ENCODE measurements around the gene SNX18. TPM values are rescaled to one million over a fixed set of nuclear protein-coding genes. Genes with fewer than 3 reads are reported as not detected.

SNX18 gene, protein sequence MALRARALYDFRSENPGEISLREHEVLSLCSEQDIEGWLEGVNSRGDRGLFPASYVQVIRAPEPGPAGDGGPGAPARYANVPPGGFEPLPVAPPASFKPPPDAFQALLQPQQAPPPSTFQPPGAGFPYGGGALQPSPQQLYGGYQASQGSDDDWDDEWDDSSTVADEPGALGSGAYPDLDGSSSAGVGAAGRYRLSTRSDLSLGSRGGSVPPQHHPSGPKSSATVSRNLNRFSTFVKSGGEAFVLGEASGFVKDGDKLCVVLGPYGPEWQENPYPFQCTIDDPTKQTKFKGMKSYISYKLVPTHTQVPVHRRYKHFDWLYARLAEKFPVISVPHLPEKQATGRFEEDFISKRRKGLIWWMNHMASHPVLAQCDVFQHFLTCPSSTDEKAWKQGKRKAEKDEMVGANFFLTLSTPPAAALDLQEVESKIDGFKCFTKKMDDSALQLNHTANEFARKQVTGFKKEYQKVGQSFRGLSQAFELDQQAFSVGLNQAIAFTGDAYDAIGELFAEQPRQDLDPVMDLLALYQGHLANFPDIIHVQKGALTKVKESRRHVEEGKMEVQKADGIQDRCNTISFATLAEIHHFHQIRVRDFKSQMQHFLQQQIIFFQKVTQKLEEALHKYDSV
- total RNA-seq, result 10 to 100 TPM; 17.9 to 43.2 (median 24.4) TPM

DNA sequence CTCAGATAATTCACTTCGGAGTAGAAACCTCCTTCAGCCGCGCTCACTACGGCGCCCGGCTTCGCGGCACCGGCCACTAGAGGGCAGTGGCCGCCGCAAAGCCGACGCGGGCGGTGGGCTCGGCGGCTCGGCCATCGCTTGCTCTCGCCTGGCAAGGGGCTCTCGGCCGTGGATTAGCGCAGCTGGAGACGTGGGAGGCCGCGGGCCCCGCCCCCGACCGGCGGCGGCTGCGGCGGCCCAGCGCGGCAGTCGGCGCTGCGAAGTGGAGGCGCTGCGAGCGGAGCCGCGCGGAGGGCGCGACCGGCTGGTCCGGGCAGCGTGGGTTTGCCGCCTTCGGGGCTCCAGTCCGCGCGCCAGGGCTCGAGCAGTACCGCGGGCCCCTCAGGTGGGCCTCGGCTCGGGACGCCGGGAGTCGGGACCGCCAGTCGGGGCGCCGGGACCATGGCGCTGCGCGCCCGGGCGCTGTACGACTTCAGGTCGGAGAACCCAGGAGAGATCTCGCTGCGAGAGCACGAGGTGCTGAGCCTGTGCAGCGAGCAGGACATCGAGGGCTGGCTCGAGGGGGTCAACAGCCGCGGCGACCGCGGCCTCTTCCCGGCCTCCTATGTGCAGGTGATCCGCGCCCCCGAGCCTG lies at the start of gene SNX18:
Gene SNX18 (plus strand): TSS at position 248 of the 634 bp plus-strand sequence. CDS start 194 bp downstream, at position 442.
- 0% methylated on average over 21 of the region's 88 CpGs for WGBS
- H3K4me1 ChIP-seq, result peaks cover 53% of the 10 kb centered on the region
- H3K27me3 ChIP-seq, result no peaks in the 10 kb centered on the region
- peak within 1 kb of the TSS; percentile 88 for H3K27ac ChIP-seq
- no peaks in the 10 kb centered on the region for H3K36me3 ChIP-seq
- peak within 1 kb of the TSS; percentile 82 for H3K4me3 ChIP-seq
- TF ChIP-seq, protein P1, sequence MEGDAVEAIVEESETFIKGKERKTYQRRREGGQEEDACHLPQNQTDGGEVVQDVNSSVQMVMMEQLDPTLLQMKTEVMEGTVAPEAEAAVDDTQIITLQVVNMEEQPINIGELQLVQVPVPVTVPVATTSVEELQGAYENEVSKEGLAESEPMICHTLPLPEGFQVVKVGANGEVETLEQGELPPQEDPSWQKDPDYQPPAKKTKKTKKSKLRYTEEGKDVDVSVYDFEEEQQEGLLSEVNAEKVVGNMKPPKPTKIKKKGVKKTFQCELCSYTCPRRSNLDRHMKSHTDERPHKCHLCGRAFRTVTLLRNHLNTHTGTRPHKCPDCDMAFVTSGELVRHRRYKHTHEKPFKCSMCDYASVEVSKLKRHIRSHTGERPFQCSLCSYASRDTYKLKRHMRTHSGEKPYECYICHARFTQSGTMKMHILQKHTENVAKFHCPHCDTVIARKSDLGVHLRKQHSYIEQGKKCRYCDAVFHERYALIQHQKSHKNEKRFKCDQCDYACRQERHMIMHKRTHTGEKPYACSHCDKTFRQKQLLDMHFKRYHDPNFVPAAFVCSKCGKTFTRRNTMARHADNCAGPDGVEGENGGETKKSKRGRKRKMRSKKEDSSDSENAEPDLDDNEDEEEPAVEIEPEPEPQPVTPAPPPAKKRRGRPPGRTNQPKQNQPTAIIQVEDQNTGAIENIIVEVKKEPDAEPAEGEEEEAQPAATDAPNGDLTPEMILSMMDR (IDR thresholded peaks at IDR 0.05), result peak; percentile 97 to 99
- TF ChIP-seq POLR2AphosphoS5 (IDR thresholded peaks at IDR 0.05), result peak in 1 of 3 donors; percentile 82
- peak in 1 of 2 donors; percentile 55 for TF ChIP-seq POLR2A (IDR thresholded peaks at IDR 0.05)
- TF ChIP-seq EP300 (IDR thresholded peaks at IDR 0.05), result no peak
- DNase-seq (ENCODE audit: low spot score in 2 of 2), result peak; percentile 91 to 92
- H3K9me3 ChIP-seq, result no peaks in the 10 kb centered on the region

DNA sequence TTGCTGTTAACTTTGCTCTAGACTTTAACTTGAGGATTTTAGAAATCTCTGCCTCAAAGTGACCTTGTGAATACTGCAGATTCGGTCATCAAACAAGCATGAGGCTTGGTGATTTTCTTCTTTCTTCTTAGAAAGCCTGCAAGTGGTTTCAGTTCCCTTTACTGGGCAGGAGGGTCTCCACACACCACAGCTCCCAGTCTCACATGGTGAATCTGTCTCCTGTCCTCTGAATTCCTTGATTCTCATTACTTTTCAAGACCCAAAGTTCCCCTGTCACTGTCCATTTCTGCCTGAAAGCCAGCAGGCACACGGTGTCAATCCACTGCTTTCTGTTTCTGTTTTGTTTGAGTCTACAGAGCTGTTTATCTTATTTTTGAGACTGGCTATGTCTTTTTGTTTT lies 47.9 kb upstream of the SNX18 start:
- Histone ChIP-seq H3K36me3 (no peaks in the 10 kb centered on the region), H3K27me3 (no peaks in the 10 kb centered on the region), H3K4me3 (peak overlapping the region; percentile 16), H3K4me1 (peaks cover 4% of the 10 kb centered on the region), H3K27ac (peak overlapping the region; percentile 44), H3K9me3 (no peaks in the 10 kb centered on the region)
- TF ChIP-seq POLR2A (IDR thresholded peaks at IDR 0.05) (no peak), POLR2AphosphoS5 (IDR thresholded peaks at IDR 0.05) (no peak), EP300 (IDR thresholded peaks at IDR 0.05) (no peak)
- TF ChIP-seq, protein P1 (IDR thresholded peaks at IDR 0.05), result no peak
- DNase-seq (ENCODE audit: low spot score in 2 of 2), result no peak
- 52% methylated on average over 2 of the region's 2 CpGs for WGBS

DNA sequence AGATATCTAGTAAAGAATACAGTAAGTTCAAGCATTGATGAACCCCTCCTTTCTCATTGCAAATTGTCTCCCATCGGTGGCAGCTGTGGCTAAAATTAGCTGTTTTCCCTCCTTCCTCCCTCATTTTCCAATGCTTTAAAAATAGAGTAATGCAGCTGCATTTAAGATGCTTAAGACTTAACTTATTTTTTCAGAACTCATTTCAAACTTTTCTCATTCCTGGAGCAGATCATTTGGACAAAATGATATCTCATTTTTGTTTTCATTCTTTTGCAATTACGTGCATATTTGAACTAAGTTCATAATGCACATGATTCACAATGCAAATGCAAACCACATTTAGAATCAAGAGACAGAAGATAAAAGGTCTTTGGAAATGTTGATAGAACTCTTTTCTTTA lies 47.4 kb upstream of the SNX18 start:
- TF ChIP-seq EP300 (IDR thresholded peaks at IDR 0.05) (no peak), POLR2AphosphoS5 (IDR thresholded peaks at IDR 0.05) (no peak), POLR2A (IDR thresholded peaks at IDR 0.05) (no peak)
- TF ChIP-seq, protein P1 (IDR thresholded peaks at IDR 0.05), result no peak
- H3K27me3 ChIP-seq, result no peaks in the 10 kb centered on the region
- WGBS, result 46% methylated on average over 2 of the region's 2 CpGs

DNA sequence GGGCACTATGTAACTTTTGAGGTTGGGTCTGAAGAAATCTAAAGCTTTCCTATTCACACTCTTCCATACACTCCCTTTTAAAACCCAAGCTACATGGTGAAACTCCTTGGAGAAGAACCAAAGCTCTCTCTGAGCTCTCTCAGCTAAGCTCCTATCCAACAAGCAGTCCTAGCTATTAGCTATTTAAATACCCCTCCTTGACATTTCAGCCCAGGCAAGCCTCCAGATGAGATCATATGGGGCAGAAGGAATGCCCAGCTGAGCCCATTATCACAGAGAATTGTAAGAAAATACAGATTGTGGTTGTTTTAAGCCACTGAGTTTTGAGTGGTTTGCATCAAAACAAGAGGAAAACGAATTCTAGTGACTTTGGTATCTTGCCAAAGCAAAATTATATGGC lies 46.9 kb upstream of the SNX18 start:
- TF ChIP-seq POLR2A (IDR thresholded peaks at IDR 0.05) (no peak), POLR2AphosphoS5 (IDR thresholded peaks at IDR 0.05) (no peak), EP300 (IDR thresholded peaks at IDR 0.05) (no peak)
- Histone ChIP-seq H3K4me1 (peaks cover 4% of the 10 kb centered on the region), H3K36me3 (no peaks in the 10 kb centered on the region), H3K27ac (no peak overlapping the region), H3K9me3 (no peaks in the 10 kb centered on the region), H3K27me3 (no peaks in the 10 kb centered on the region), H3K4me3 (no peak overlapping the region)
- WGBS, result 38% methylated on average over 1 of the region's 1 CpG
- no peak for DNase-seq (ENCODE audit: low spot score in 2 of 2)

More for the DNA sequence above, 47.4 kb upstream of the SNX18 start:
- H3K4me3 ChIP-seq, result peak overlapping the region; percentile 16
- H3K4me1 ChIP-seq, result peaks cover 4% of the 10 kb centered on the region
- DNase-seq (ENCODE audit: low spot score in 2 of 2), result no peak
- no peak overlapping the region for H3K27ac ChIP-seq
- no peaks in the 10 kb centered on the region for H3K36me3 ChIP-seq
- H3K9me3 ChIP-seq, result no peaks in the 10 kb centered on the region

DNA sequence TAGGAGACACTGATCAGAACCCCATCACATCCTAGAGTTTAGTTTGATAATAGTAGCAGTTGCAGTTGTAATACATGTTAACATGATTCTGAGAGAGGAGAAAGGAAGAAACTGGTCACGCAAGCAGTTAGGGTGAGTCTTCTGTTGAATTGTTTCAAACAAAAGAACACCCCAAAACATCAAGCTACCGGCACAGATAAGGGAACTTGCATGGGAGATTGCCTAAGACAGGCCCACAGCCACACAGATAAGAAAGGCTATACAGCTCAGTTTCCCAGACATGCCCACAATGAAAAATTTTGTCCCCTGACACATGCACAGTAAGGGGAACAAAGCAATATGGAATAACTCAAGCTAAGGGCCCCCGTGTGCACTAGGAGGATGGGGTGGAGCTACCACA lies 46.2 kb upstream of the SNX18 start:
- WGBS, result 58% methylated on average over 3 of the region's 3 CpGs
- Histone ChIP-seq H3K4me1 (peaks cover 4% of the 10 kb centered on the region), H3K4me3 (no peak overlapping the region), H3K9me3 (no peaks in the 10 kb centered on the region), H3K27ac (no peak overlapping the region), H3K27me3 (no peaks in the 10 kb centered on the region), H3K36me3 (no peaks in the 10 kb centered on the region)
- TF ChIP-seq EP300 (IDR thresholded peaks at IDR 0.05) (no peak), POLR2AphosphoS5 (IDR thresholded peaks at IDR 0.05) (no peak), POLR2A (IDR thresholded peaks at IDR 0.05) (no peak)
- TF ChIP-seq, protein P1 (IDR thresholded peaks at IDR 0.05), result no peak
- no peak for DNase-seq (ENCODE audit: low spot score in 2 of 2)

Data from suprapubic skin (tissue), 4 donors.